ENCODE results near the gene PARP14.

Gene PARP14

GRCh38 chr3:122773944-122774509 lies 93.4 kb downstream of the PARP14 start:
- DNase-seq: no peak

- no peak for DNase-seq
These were observed 93.9 kb downstream of the PARP14 start for GRCh38 chr3:122774564-122774963.

GRCh38 chr3:122776675-122777468 lies 96.2 kb downstream of the PARP14 start:
- DNase-seq: no peak

DNA sequence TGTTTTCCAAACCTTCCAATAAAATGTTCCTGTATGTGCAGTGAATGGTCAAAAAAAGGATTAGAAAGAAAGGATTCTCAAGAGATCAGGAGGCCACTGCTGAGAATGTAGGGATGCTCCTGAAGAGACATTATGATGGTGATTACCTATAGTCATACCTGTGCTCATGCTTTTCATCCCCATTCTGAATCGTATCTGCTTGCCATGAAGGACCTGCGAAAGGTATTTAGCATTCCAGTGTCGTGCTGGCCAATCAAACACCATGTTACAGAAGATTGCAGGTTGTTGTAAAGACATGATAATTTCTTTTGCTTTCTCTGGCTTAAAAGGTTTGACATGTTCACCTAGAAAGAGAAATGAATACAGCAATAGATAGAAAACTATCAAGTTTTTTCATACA lies 96.9 kb downstream of the PARP14 start:
- no peak for DNase-seq
